Right lobe of liver (tissue), 6 donors: ENCODE measurements around the gene BAIAP2. TPM values are rescaled to one million over a fixed set of nuclear protein-coding genes. Genes with fewer than 3 reads are reported as not detected.
"Not testable (repeated sequence)": the region's sequence is repeated elsewhere in the genome, so short reads cannot be mapped to it uniquely, and the experiment has no call there.

Experiments
- ATAC-seq, 4 donors: fragments of 200-7000 bp; cut with Tn5 transposase; one replicate each; pipeline ENCODE4 v1.9.1; 2020; ENCODE audit warnings: mild to moderate bottlenecking in 4 of 4, moderate library complexity in 4 of 4
- DNase-seq, 3 donors: peaks; one replicate each; pipeline ENCODE4 v3.0.0-alpha.2; 2020
- H3K27ac ChIP-seq, 3 donors: fragments of 200-600 bp; one replicate each; pipeline ENCODE4 v1.8.0; 2022
- H3K27me3 ChIP-seq, 2 donors: fragments of 200-600 bp; one replicate each; pipeline ENCODE4 v1.8.0; 2022
- H3K36me3 ChIP-seq, 4 donors: fragments of 200-600 bp; sonication (generic) in 1 of 4; one replicate each; pipeline versions ENCODE4 v1.5.1 to v1.8.0; 2017 to 2022; ENCODE audit warnings: control low read depth in 1 of 4
- H3K4me1 ChIP-seq, 4 donors: fragments of 200-600 bp; sonication (generic) in 1 of 4; one replicate each; pipeline versions ENCODE4 v1.5.1 to v1.8.0; 2017 to 2022; ENCODE audit warnings: control low read depth in 1 of 4
- H3K4me3 ChIP-seq, 3 donors: fragments of 200-600 bp; one replicate each; pipeline ENCODE4 v1.8.0; 2022
- H3K9me3 ChIP-seq, 4 donors: fragments of 200-600 bp; sonication (generic) in 1 of 4; one replicate each; pipeline versions ENCODE4 v1.5.1 to v1.8.0; 2017 to 2022; ENCODE audit warnings: control low read depth in 1 of 4
- POLR2A ChIP-seq: fragments of 450-650 bp; IDR thresholded peaks from one replicate; pipeline ENCODE4 v1.6.1; 2017; ENCODE audit warnings: antibody characterized with exemption, mild to moderate bottlenecking
- WGBS: methylation state at CpG from one replicate; pipeline ENCODE4 v1.1.6; 2018; ENCODE audit warnings: low coverage, low lambda C conversion rate; ENCODE audit not compliant: insufficient coverage; ENCODE audit errors: missing lambda C conversion rate; 5-methylcytosine and 5-hydroxymethylcytosine counted together
- intact Hi-C, 2 donors: fragments of 100-400 bp; cut with DNase I; formaldehyde crosslinking; loops; one replicate each; pipeline versions ENCODE4 v1.11.2 to v1.14.1; 2022
- total RNA-seq, 6 experiments: library from RNA; depleted of rRNA in 2 of 6; stranded (reverse); fragments of >200 nt in 2 of 6; fragmentation: NEBNext Ultra II Directional in 3 of 6; extraction: Animal tissue kit (Norgen Biotek cat#: 25700) in 3 of 6; gene quantifications; one replicate each; pipeline versions ENCODE4 v1.1.0 to v1.2.4, GENCODE V29; 2016 to 2023
- TF ChIP-seq, protein P1 (sequence below), 4 donors: fragments of 200-600 bp in 3 of 4; fragments of 450-650 bp in 1 of 4; IDR thresholded peaks; one replicate each; pipeline versions ENCODE4 v1.5.1 to v1.8.0; 2016 to 2022; ENCODE audit warnings: antibody characterized with exemption in 4 of 4, mild to moderate bottlenecking in 2 of 4
- donor health status: DM: no; HTN: yes; CAD: no.
- donor health status: DM: no; HTN: no; CAD: no.
- donor health status: DM: no; HTN: no; CAD: no.
- donor health status: DM: no; HTN: yes; CAD: no.
- donor health status: DM: no; HTN: yes; CAD: no.

Gene BAIAP2
- total RNA-seq, 6 experiments from 2014 or later, result 46.6 to 139 (median 63.3) TPM

DNA sequence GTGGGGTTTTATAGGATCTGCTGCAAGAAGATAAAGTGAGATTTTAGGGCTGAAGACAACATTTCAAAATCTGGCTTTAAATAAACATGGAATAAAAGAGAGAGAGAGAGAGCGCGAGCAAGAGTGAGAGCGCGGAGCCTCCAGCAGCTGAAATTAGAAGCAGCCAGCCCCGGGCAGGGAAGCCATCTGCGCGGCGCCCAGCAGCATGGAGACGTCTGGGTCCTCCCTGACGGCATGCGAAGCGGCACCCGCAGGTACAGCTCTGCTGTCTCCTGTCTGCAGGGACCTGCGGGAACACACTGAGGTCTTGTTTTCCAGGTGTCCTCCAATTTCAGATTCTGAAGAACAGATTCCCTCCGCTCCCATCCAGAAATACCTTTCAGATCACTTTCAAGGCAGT lies 7.9 kb upstream of the BAIAP2 start:
- H3K4me3 ChIP-seq, result no peak overlapping the region
- DNase-seq (peak in 1 of 3 donors; percentile 57), ATAC-seq (no peak)
- H3K4me1 ChIP-seq, result peaks cover 0 to 32% (median 13%) of the 10 kb centered on the region in 4 donors
- H3K27me3 ChIP-seq, result no peaks in the 10 kb centered on the region
- H3K36me3 ChIP-seq, result no peaks in the 10 kb centered on the region
- no peaks in the 10 kb centered on the region for H3K9me3 ChIP-seq
- intact Hi-C loops, result loop anchor here (10.0 kb wide), 2 partner anchors 68 to 218 kb away; no protein-coding TSS in a partner anchor
- H3K27ac ChIP-seq, result no peak overlapping the region
- TF ChIP-seq, protein P1, sequence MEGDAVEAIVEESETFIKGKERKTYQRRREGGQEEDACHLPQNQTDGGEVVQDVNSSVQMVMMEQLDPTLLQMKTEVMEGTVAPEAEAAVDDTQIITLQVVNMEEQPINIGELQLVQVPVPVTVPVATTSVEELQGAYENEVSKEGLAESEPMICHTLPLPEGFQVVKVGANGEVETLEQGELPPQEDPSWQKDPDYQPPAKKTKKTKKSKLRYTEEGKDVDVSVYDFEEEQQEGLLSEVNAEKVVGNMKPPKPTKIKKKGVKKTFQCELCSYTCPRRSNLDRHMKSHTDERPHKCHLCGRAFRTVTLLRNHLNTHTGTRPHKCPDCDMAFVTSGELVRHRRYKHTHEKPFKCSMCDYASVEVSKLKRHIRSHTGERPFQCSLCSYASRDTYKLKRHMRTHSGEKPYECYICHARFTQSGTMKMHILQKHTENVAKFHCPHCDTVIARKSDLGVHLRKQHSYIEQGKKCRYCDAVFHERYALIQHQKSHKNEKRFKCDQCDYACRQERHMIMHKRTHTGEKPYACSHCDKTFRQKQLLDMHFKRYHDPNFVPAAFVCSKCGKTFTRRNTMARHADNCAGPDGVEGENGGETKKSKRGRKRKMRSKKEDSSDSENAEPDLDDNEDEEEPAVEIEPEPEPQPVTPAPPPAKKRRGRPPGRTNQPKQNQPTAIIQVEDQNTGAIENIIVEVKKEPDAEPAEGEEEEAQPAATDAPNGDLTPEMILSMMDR (IDR thresholded peaks at IDR 0.05), result no peak
- TF ChIP-seq POLR2A, result no peak
- WGBS, result 75% methylated on average over 7 of the region's 15 CpGs

DNA sequence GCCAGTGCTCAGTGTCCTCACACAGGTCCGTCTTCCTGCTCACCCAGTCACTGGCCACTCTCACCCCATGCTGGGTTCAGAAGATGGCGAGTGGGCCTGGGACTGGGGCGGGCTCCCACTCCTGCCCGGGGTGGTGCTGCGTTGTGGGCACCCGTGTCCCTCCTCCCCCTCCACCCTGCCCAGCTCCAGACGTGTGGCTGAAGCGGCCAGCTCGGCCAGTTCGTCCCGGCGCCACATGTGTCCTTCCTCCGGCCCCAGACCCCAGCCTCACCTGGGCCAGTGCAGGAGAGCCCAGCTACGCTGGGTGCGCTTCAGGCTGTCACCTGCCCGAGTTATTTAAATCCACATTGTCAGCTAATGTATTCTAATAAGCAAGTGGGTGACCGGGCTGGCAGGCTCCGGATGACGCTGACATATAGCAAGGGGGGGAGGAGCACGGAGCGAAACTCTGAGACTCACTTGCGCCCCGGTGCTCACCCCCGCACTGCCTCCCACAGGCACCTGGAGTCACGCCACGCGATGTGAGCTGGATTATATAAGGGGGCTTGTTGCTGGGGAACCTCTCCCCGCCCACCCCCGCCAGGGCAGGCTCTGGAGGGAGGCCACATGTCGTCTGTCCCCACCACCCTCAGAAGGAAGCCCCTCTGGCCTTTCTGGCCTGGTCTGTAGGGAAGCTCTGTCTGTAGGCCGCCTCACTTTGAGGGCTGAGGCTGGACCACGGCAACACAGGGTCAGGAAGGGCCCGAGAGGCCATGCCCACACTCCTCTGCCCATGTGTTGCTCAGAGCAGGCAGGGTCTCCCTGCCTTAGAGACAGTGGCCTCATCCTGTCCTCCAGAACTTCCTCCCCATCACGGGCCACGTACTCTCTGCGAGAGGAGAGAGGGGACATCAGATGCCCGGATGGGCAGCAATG lies 7.1 kb upstream of the BAIAP2 start:
- TF ChIP-seq, protein P1 (IDR thresholded peaks at IDR 0.05), result no peak
- TF ChIP-seq POLR2A, result no peak
- intact Hi-C loops, result loop anchor here (10.0 kb wide), 2 partner anchors 67 to 217 kb away; no protein-coding TSS in a partner anchor
- no peak overlapping the region for H3K27ac ChIP-seq
- no peak for ATAC-seq
- H3K36me3 ChIP-seq, result no peaks in the 10 kb centered on the region
- H3K4me3 ChIP-seq, result no peak overlapping the region
- WGBS, result 38% methylated on average over 9 of the region's 37 CpGs
- H3K9me3 ChIP-seq, result no peaks in the 10 kb centered on the region
- DNase-seq, result peak in 2 of 3 donors; percentile 47 to 51
- no peaks in the 10 kb centered on the region for H3K27me3 ChIP-seq
- peaks cover 0 to 40% (median 14%) of the 10 kb centered on the region in 4 donors for H3K4me1 ChIP-seq

DNA sequence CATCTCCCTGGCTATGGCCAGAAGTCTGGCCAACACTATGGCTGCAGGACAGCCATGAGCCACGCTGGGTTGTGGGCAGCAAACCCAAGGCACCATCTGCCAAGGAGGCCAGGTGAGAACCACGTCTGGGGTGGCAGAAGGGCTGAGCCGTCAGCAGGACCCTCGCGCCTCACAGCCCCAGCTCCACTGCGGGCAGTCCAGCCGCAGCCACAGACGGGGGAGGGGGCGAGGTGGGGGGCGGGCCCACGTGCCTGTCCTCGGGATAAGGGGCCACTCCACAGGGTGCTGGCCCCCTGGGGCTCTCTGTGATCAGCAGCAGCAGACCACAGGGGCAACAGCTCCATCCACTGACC lies 6.5 kb upstream of the BAIAP2 start:
- DNase-seq (peak in 1 of 3 donors; percentile 51), ATAC-seq (no peak)
- intact Hi-C loops, result loop anchor here (10.0 kb wide), 2 partner anchors 66 to 216 kb away; no protein-coding TSS in a partner anchor

DNA sequence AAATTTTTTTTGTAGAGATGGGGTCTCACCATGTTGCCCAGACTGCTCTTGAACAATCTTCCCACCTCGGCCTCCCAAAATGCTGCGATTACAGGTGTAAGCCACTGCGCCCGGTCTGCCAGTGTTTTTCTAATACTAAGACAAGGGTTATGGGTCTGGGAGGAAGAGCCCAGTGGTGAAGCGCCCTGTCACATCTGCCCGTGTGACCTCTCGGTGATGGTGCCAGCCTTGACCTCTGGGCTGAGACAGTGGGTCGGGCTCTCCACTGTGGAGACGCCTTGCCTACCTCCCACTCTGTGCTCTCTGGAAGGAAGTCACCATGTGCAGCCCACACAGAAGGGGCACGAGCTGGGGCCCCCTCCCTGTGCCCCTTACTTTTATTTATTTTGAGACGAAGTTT lies 5.1 kb upstream of the BAIAP2 start:
- Histone ChIP-seq H3K4me3 (no peak overlapping the region), H3K36me3 (no peaks in the 10 kb centered on the region), H3K27ac (no peak overlapping the region), H3K4me1 (peaks cover 0 to 34% (median 18%) of the 10 kb centered on the region in 4 donors), H3K9me3 (no peaks in the 10 kb centered on the region), H3K27me3 (no peaks in the 10 kb centered on the region)
- WGBS, result 85% methylated on average over 7 of the region's 11 CpGs
- DNase-seq, result peak in 1 of 3 donors; percentile 40
- ATAC-seq, result no peak
- no peak for TF ChIP-seq POLR2A
- TF ChIP-seq, protein P1 (IDR thresholded peaks at IDR 0.05), result no peak
- intact Hi-C loops, result loop anchor here (10.0 kb wide), 2 partner anchors 65 to 215 kb away; no protein-coding TSS in a partner anchor

More for the DNA sequence above, 6.5 kb upstream of the BAIAP2 start:
- no peaks in the 10 kb centered on the region for H3K9me3 ChIP-seq
- H3K36me3 ChIP-seq, result no peaks in the 10 kb centered on the region
- H3K4me3 ChIP-seq, result no peak overlapping the region
- no peak overlapping the region for H3K27ac ChIP-seq
- TF ChIP-seq, protein P1 (IDR thresholded peaks at IDR 0.05), result no peak
- no peak for TF ChIP-seq POLR2A
- no peaks in the 10 kb centered on the region for H3K27me3 ChIP-seq
- WGBS, result no CpG with 5 or more reads among the region's 12 CpGs
- peaks cover 0 to 44% (median 19%) of the 10 kb centered on the region in 4 donors for H3K4me1 ChIP-seq

DNA sequence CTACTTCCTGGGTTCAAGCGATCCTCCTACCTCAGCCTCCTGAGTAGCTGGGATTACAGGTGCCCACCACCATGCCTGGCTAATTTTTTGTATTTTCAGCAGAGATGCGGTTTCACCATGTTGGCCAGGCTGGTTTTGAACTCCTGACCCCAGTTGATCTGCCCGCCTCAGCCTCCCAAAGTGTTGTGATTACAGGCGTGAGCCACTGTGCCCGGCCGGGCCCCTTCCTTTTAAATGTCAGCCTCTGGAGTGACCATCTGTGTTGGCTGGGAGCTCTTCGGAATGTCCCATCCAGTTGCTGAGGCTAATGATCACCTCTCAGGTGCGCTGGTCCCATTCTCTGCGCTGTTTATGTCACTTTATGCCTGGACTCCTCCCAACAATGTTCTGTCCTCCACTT lies 4.6 kb upstream of the BAIAP2 start:
- H3K27ac ChIP-seq, result peak overlapping the region in 1 of 3 donors; percentile 69
- H3K9me3 ChIP-seq, ATAC-seq, intact Hi-C loops, H3K4me3 ChIP-seq, H3K27me3 ChIP-seq, H3K36me3 ChIP-seq: not testable (repeated sequence)
- peak in 1 of 3 donors; percentile 46 for DNase-seq
- peaks cover 0 to 31% (median 16%) of the 10 kb centered on the region in 4 donors for H3K4me1 ChIP-seq
- WGBS, result 94% methylated on average over 6 of the region's 9 CpGs
